ENCODE measurements around the gene RPS6KA4.
A peak's percentile ranks its signal among the peaks of the same experiment; 100 is the strongest.

RPS6KA4 gene

GRCh38 chr11:64347193-64347867 is 11.6 kb upstream of the RPS6KA4 start:
- Histone ChIP-seq H3K4me1 (peaks cover 83% of the 10 kb centered on the region), H3K27me3 (no peaks in the 10 kb centered on the region), H3K4me2 (no peak overlapping the region), H3K9me3 (no peaks in the 10 kb centered on the region), H3K9ac (no peak overlapping the region), H4K20me1 (peaks cover 15% of the 10 kb centered on the region; the same call in 1 of the 2 replicates), H3K36me3 (peaks cover 26% of the 10 kb centered on the region; the same call in 1 of the 2 replicates), H3K4me3 (no peak overlapping the region), H3K27ac (no peak overlapping the region)
- TF ChIP-seq Cebpa-rat (IDR thresholded peaks at IDR 0.05) = no peak

- H3K9me3 ChIP-seq = no peaks in the 10 kb centered on the region
- TF ChIP-seq Cebpa-rat (IDR thresholded peaks at IDR 0.05) = no peak
- H3K4me2 ChIP-seq = peak overlapping the region; percentile 98
- H3K4me1 ChIP-seq = peaks cover 86% of the 10 kb centered on the region
- peaks cover 22% of the 10 kb centered on the region; the same call in 1 of the 2 replicates for H4K20me1 ChIP-seq
- H3K36me3 ChIP-seq = peaks cover 22% of the 10 kb centered on the region; the same call in 1 of the 2 replicates
- H3K27ac ChIP-seq = no peak overlapping the region
- H3K9ac ChIP-seq = peak overlapping the region; percentile 6; the same call in 1 of the 2 replicates
- H3K27me3 ChIP-seq = no peaks in the 10 kb centered on the region
- H3K4me3 ChIP-seq = no peak overlapping the region
Observed at GRCh38 chr11:64348383-64349024, 10.5 kb upstream of the RPS6KA4 start.

- Histone ChIP-seq H3K27me3 (no peaks in the 10 kb centered on the region), H3K4me1 (peaks cover 89% of the 10 kb centered on the region), H3K36me3 (peaks cover 18% of the 10 kb centered on the region; the same call in 1 of the 2 replicates), H3K4me3 (no peak overlapping the region), H3K4me2 (peak overlapping the region; percentile 98), H3K9ac (peak overlapping the region; percentile 6; the same call in 1 of the 2 replicates), H4K20me1 (peaks cover 22% of the 10 kb centered on the region; the same call in 1 of the 2 replicates), H3K27ac (no peak overlapping the region), H3K9me3 (no peaks in the 10 kb centered on the region)
- TF ChIP-seq Cebpa-rat (IDR thresholded peaks at IDR 0.05) = no peak
Observed at GRCh38 chr11:64349025-64349387, 10.0 kb upstream of the RPS6KA4 start.

DNA sequence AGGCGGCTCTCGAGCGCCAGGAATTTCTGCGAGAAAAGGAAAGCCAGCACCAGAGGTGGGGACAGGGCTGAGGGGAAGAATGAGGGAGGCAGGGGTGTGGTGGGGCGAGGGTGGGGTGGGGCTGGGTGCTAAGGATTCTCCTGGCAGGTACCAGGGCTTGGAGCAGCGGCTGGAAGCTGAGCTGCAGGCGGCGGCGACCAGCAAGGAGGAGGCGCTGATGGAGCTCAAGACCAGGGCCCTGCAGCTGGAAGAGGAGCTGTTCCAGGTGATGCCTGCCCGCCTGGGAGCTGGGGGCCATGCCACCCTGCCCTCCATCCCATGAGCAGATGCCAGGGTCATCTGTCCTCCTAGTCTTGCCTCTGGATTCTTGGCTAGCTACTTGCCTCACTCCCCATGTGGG is 9.6 kb upstream of the RPS6KA4 start:
- Histone ChIP-seq H3K9ac (no peak overlapping the region), H3K4me2 (peak overlapping the region; percentile 98), H3K4me1 (peaks cover 89% of the 10 kb centered on the region), H3K4me3 (no peak overlapping the region), H3K36me3 (peaks cover 14% of the 10 kb centered on the region; the same call in 1 of the 2 replicates), H3K27me3 (no peaks in the 10 kb centered on the region), H3K27ac (no peak overlapping the region), H4K20me1 (peaks cover 22% of the 10 kb centered on the region; the same call in 1 of the 2 replicates), H3K9me3 (no peaks in the 10 kb centered on the region)
- no peak for TF ChIP-seq Cebpa-rat (IDR thresholded peaks at IDR 0.05)

- H3K9me3 ChIP-seq = no peaks in the 10 kb centered on the region
- H3K27ac ChIP-seq = peak overlapping the region; percentile 83
- peak overlapping the region; percentile 98 for H3K4me2 ChIP-seq
- peak overlapping the region; percentile 53 for H3K4me3 ChIP-seq
- no peaks in the 10 kb centered on the region for H3K36me3 ChIP-seq
- peaks cover 93% of the 10 kb centered on the region for H3K4me1 ChIP-seq
- peak overlapping the region; percentile 66; the same call in 1 of the 2 replicates for H3K9ac ChIP-seq
- no peaks in the 10 kb centered on the region for H3K27me3 ChIP-seq
- peaks cover 22% of the 10 kb centered on the region; the same call in 1 of the 2 replicates for H4K20me1 ChIP-seq
- TF ChIP-seq Cebpa-rat (IDR thresholded peaks at IDR 0.05) = no peak
Observed at GRCh38 chr11:64351136-64351631, 7.8 kb upstream of the RPS6KA4 start.

DNA sequence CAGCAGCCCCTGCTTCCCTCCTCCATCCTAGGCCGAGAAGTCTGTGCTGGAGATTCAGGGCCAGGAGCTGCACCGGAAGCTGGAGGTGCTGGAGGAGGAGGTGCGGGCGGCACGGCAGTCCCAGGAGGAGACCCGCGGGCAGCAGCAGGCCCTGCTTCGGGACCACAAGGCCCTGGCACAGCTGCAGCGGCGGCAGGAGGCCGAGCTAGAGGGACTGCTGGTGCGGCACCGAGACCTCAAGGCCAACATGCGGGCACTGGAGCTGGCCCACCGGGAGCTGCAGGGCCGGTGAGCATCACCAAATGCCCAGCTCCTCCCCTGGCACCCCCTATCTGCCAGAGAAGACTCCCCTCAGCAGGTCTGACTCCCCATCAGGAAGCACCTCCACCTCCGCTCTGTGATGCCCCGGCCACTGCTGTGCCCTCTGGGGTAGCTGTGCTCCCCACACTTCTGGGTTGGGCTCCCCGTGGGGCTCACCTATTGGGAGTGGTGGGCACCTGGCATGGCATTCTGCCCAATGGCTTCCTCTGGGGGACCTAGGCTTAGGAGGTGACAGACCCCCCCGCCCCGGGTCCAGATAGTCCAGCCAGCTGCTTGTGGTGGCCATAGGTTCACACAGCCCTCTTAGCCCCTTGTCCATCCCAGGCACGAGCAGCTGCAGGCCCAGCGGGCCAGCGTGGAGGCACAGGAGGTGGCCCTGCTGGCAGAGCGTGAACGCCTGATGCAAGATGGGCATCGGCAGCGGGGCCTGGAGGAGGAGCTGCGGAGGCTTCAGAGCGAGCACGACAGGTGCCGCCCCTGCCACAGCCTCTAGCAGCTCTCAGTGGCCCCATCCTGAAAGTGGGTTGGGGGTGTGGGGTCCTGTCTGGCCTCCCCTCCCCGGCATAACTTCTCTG is 6.6 kb upstream of the RPS6KA4 start:
- Histone ChIP-seq H3K9me3 (no peaks in the 10 kb centered on the region), H4K20me1 (peaks cover 22% of the 10 kb centered on the region; the same call in 1 of the 2 replicates), H3K9ac (peak overlapping the region; percentile 66), H3K4me1 (peaks cover 98% of the 10 kb centered on the region), H3K4me3 (peak overlapping the region; percentile 53), H3K36me3 (no peaks in the 10 kb centered on the region), H3K27ac (peak overlapping the region; percentile 83), H3K4me2 (peak overlapping the region; percentile 98), H3K27me3 (no peaks in the 10 kb centered on the region)
- TF ChIP-seq Cebpa-rat (IDR thresholded peaks at IDR 0.05) = no peak

- H3K4me1 ChIP-seq = peaks cover 99% of the 10 kb centered on the region
- peak overlapping the region; percentile 66; the same call in 1 of the 2 replicates for H3K9ac ChIP-seq
- TF ChIP-seq Cebpa-rat (IDR thresholded peaks at IDR 0.05) = no peak
- no peaks in the 10 kb centered on the region for H3K9me3 ChIP-seq
- H4K20me1 ChIP-seq = peaks cover 22% of the 10 kb centered on the region; the same call in 1 of the 2 replicates
- peak overlapping the region; percentile 83 for H3K27ac ChIP-seq
- no peaks in the 10 kb centered on the region for H3K27me3 ChIP-seq
- H3K4me3 ChIP-seq = no peak overlapping the region; the same call in 1 of the 2 replicates
- peak overlapping the region; percentile 98 for H3K4me2 ChIP-seq
- no peaks in the 10 kb centered on the region for H3K36me3 ChIP-seq
Observed at GRCh38 chr11:64352995-64353714, 5.8 kb upstream of the RPS6KA4 start.

GRCh38 chr11:64353715-64354506 is 5.1 kb upstream of the RPS6KA4 start:
- Histone ChIP-seq H4K20me1 (peaks cover 22% of the 10 kb centered on the region; the same call in 1 of the 2 replicates), H3K9ac (no peak overlapping the region), H3K4me1 (peaks cover 99% of the 10 kb centered on the region), H3K27me3 (no peaks in the 10 kb centered on the region), H3K4me3 (no peak overlapping the region), H3K9me3 (no peaks in the 10 kb centered on the region), H3K36me3 (no peaks in the 10 kb centered on the region), H3K4me2 (peak overlapping the region; percentile 98), H3K27ac (0 out of 2 replicates have a peak overlapping the region, but pooled peaks have one; percentile 41)
- TF ChIP-seq Cebpa-rat (IDR thresholded peaks at IDR 0.05) = no peak

All from BLaER1 (cell line).